ENCODE data around the gene CA9. TPM values are rescaled to one million over a fixed set of nuclear protein-coding genes. Genes with fewer than 3 reads are reported as not detected.

Gene CA9
- total and polyA plus RNA-seq, 8 donors = 1.2 to 670 (median 200) TPM

- TF ChIP-seq CTCF (IDR thresholded peaks at IDR 0.05) (no peak), POLR2AphosphoS5 (IDR thresholded peaks at IDR 0.05) (no peak), POLR2A (IDR thresholded peaks at IDR 0.05) (no peak), EP300 (IDR thresholded peaks at IDR 0.05) (no peak)
- Histone ChIP-seq H3K4me3 (no peak overlapping the region), H3K27me3 (no peaks in the 10 kb centered on the region), H3K27ac (peak overlapping the region in 1 of 5 donors; percentile 97), H3K36me3 (peaks cover 97 to 100% (median 100%) of the 10 kb centered on the region in 4 donors), H3K9me3 (no peaks in the 10 kb centered on the region), H3K4me1 (no peaks in the 10 kb centered on the region)
- intact Hi-C loops (cut with DNase I; ENCODE audit: low total_unique reads) = no loop called here
- DNase-seq = no peak
- 85 to 93% (median 92%) methylated on average over 5 to 10 of the region's 10 CpGs for WGBS, 5 donors
These were observed 33.2 kb downstream of the CA9 start for GRCh38 chr9:35706951-35707350.

GRCh38 chr9:35708146-35708545, 34.4 kb downstream of the CA9 start:
- DNase-seq = no peak
- H3K4me3 ChIP-seq = no peak overlapping the region
- peak overlapping the region in 1 of 5 donors; percentile 97 for H3K27ac ChIP-seq
- no peaks in the 10 kb centered on the region for H3K4me1 ChIP-seq
- H3K27me3 ChIP-seq = no peaks in the 10 kb centered on the region
- no peaks in the 10 kb centered on the region for H3K9me3 ChIP-seq
- intact Hi-C loops (cut with DNase I; ENCODE audit: low total_unique reads) = no loop called here
- WGBS, 5 donors = 86 to 96% (median 93%) methylated on average over 4 of the region's 4 CpGs
- no peak for TF ChIP-seq CTCF (IDR thresholded peaks at IDR 0.05)
- TF ChIP-seq POLR2AphosphoS5 (IDR thresholded peaks at IDR 0.05) = no peak
- TF ChIP-seq POLR2A (IDR thresholded peaks at IDR 0.05) = no peak
- no peak for TF ChIP-seq EP300 (IDR thresholded peaks at IDR 0.05)
- peaks cover 97 to 100% (median 100%) of the 10 kb centered on the region in 4 donors for H3K36me3 ChIP-seq

GRCh38 chr9:35710818-35711500, 37.2 kb downstream of the CA9 start:
- Histone ChIP-seq H3K36me3 (peaks cover 96 to 100% (median 100%) of the 10 kb centered on the region in 4 donors), H3K27me3 (no peaks in the 10 kb centered on the region), H3K4me3 (no peak overlapping the region), H3K4me1 (no peaks in the 10 kb centered on the region), H3K9me3 (no peaks in the 10 kb centered on the region), H3K27ac (peak overlapping the region in 3 of 5 donors; percentile 6 to 72 (median 10))
- no peak for DNase-seq
- TF ChIP-seq EP300 (IDR thresholded peaks at IDR 0.05) (no peak), POLR2A (IDR thresholded peaks at IDR 0.05) (no peak), POLR2AphosphoS5 (IDR thresholded peaks at IDR 0.05) (no peak), CTCF (IDR thresholded peaks at IDR 0.05) (no peak)
- intact Hi-C loops (cut with DNase I; ENCODE audit: low total_unique reads) = no loop called here
- WGBS, 5 donors = 65 to 85% (median 71%) methylated on average over 7 of the region's 7 CpGs

GRCh38 chr9:35711501-35712428, 38.0 kb downstream of the CA9 start:
- DNase-seq = no peak
- Histone ChIP-seq H3K4me3 (no peak overlapping the region), H3K27me3 (no peaks in the 10 kb centered on the region), H3K27ac (peak overlapping the region in 2 of 5 donors; percentile 6 to 72), H3K9me3 (no peaks in the 10 kb centered on the region), H3K36me3 (peaks cover 96 to 100% (median 100%) of the 10 kb centered on the region in 4 donors), H3K4me1 (peaks cover 0 to 4% (median 0%) of the 10 kb centered on the region in 4 donors)
- 87 to 92% (median 88%) methylated on average over 20 to 21 of the region's 21 CpGs for WGBS, 5 donors
- intact Hi-C loops (cut with DNase I; ENCODE audit: low total_unique reads) = no loop called here
- TF ChIP-seq POLR2AphosphoS5 (IDR thresholded peaks at IDR 0.05) = no peak
- TF ChIP-seq POLR2A (IDR thresholded peaks at IDR 0.05) = no peak
- no peak for TF ChIP-seq CTCF (IDR thresholded peaks at IDR 0.05)
- no peak for TF ChIP-seq EP300 (IDR thresholded peaks at IDR 0.05)
